GM23248 (cell line): ENCODE results near the gene CRACDL. TPM values are rescaled to one million over a fixed set of nuclear protein-coding genes. Genes with fewer than 3 reads are reported as not detected.

Experiments
- DNase-seq: peaks from one replicate; pipeline ENCODE4 v3.0.0-alpha.2; 2015
- H2AFZ ChIP-seq: fragments of 200-600 bp; sonication (generic); 2 replicates; pipeline ENCODE4 v1.6.1; 2016; ENCODE audit warnings: antibody characterized with exemption
- H3F3A ChIP-seq: fragments of 200-600 bp; sonication (generic); 2 replicates; pipeline ENCODE4 v1.6.1; 2016; ENCODE audit warnings: mild to moderate bottlenecking, antibody characterized with exemption, mixed run types; ENCODE audit not compliant: insufficient read depth
- H3K27ac ChIP-seq: fragments of 200-600 bp; sonication (generic); 2 replicates; pipeline ENCODE4 v1.5.1; 2016; ENCODE audit warnings: mild to moderate bottlenecking
- H3K27me3 ChIP-seq: fragments of 200-600 bp; sonication (generic); replicated peaks from 2 replicates; pipeline ENCODE4 v1.6.1; 2016; ENCODE audit warnings: mild to moderate bottlenecking; ENCODE audit not compliant: insufficient read depth
- H3K36me3 ChIP-seq: fragments of 200-600 bp; sonication (generic); 2 replicates; pipeline ENCODE4 v1.6.1; 2016; ENCODE audit warnings: low read depth, mild to moderate bottlenecking
- H3K4me1 ChIP-seq: fragments of 200-600 bp; sonication (generic); 2 replicates; pipeline ENCODE4 v1.6.1; 2016; ENCODE audit warnings: mild to moderate bottlenecking; ENCODE audit not compliant: insufficient read depth
- H3K4me2 ChIP-seq: fragments of 200-600 bp; sonication (generic); one replicate; pipeline ENCODE4 v1.6.1; 2016; ENCODE audit warnings: mild to moderate bottlenecking; ENCODE audit not compliant: unreplicated experiment
- H3K4me3 ChIP-seq: fragments of 200-600 bp; sonication (generic); 2 replicates; pipeline ENCODE4 v1.5.1; 2016; ENCODE audit warnings: mild to moderate bottlenecking
- H3K79me2 ChIP-seq: fragments of 200-600 bp; sonication (generic); 2 replicates; pipeline ENCODE4 v1.6.1; 2016; ENCODE audit warnings: mild to moderate bottlenecking; ENCODE audit not compliant: insufficient read depth
- H3K9ac ChIP-seq: fragments of 200-600 bp; sonication (generic); 2 replicates; pipeline ENCODE4 v1.6.1; 2016; ENCODE audit warnings: mild to moderate bottlenecking
- H3K9me2 ChIP-seq: fragments of 200-600 bp; sonication (generic); 2 replicates; pipeline ENCODE4 v1.6.1; 2016; ENCODE audit warnings: mixed run types, mild to moderate bottlenecking, moderate library complexity; ENCODE audit not compliant: insufficient read depth
- H3K9me3 ChIP-seq: fragments of 200-600 bp; sonication (generic); one replicate; pipeline ENCODE4 v1.6.1; 2017; ENCODE audit warnings: low read depth
- H4K20me1 ChIP-seq: fragments of 200-600 bp; sonication (generic); 2 replicates; pipeline ENCODE4 v1.6.0; 2016; ENCODE audit not compliant: insufficient read depth
- EZH2 ChIP-seq: fragments of 200-600 bp; sonication (generic); IDR thresholded peaks from 2 replicates; pipeline ENCODE4 v1.6.1; 2018; ENCODE audit warnings: antibody characterized with exemption, mild to moderate bottlenecking; ENCODE audit not compliant: insufficient read depth, poor library complexity, severe bottlenecking
- EZH2phosphoT487 ChIP-seq: fragments of 200-600 bp; sonication (generic); IDR thresholded peaks from 2 replicates; pipeline ENCODE4 v1.6.1; 2018; ENCODE audit warnings: antibody characterized with exemption, moderate library complexity, mild to moderate bottlenecking, low read depth; ENCODE audit not compliant: insufficient read depth
- WGBS, 2 experiments: methylation state at CpG; one replicate each; pipeline ENCODE4 v1.1.6; 2015 to 2017; ENCODE audit warnings: low lambda C conversion rate in 2 of 2, low coverage in 1 of 2; ENCODE audit errors: missing lambda C conversion rate in 2 of 2; 5-methylcytosine and 5-hydroxymethylcytosine counted together
- in situ Hi-C: fragments of 300-500 bp; cut with MboI; formaldehyde crosslinking; loops from 2 replicates; pipeline ENCODE4 v1.15.0; 2020
- polyA plus RNA-seq: library from polyadenylated mRNA; unstranded; fragments of >200 nt; fragmentation: Nextera tagmentation; extraction: Ambion mirVana; gene quantifications from 2 replicates; pipeline ENCODE4 v1.2.1, GENCODE V29; 2016
- total RNA-seq: library from RNA; depleted of rRNA; stranded (reverse); fragments of >200 nt; shearing (Covaris generic); gene quantifications from 2 replicates; pipeline ENCODE4 v1.2.3, GENCODE V29; 2014

CRACDL gene
- total and polyA plus RNA-seq, 2 experiments from 2014 or later = not detected

- Histone ChIP-seq H3K4me1 (no peaks in the 10 kb centered on the region), H3K36me3 (no peaks in the 10 kb centered on the region), H3K27ac (no peak overlapping the region), H3K27me3 (0 out of 2 replicates have a peak, but pooled peaks cover 7% of the 10 kb centered on the region), H3K79me2 (no peaks in the 10 kb centered on the region), H3K9ac (no peak overlapping the region), H4K20me1 (no peaks in the 10 kb centered on the region), H3K4me3 (no peak overlapping the region), H3F3A (no peaks in the 10 kb centered on the region), H3K9me3 (no peaks in the 10 kb centered on the region), H2AFZ (no peak overlapping the region), H3K4me2 (no peak overlapping the region), H3K9me2 (no peaks in the 10 kb centered on the region)
- in situ Hi-C loops = no loop called here
- 80 to 91% methylated on average over 1 of the region's 1 CpG for WGBS, 2 experiments
- DNase-seq = no peak
- no peak for TF ChIP-seq EZH2phosphoT487
- no peak for TF ChIP-seq EZH2
Observed at GRCh38 chr2:98777710-98778109, 158.3 kb downstream of the CRACDL start.

- no peaks in the 10 kb centered on the region for H3K4me1 ChIP-seq
- H3F3A ChIP-seq = no peaks in the 10 kb centered on the region
- no peak overlapping the region for H3K4me2 ChIP-seq
- H3K9me3 ChIP-seq = no peaks in the 10 kb centered on the region
- no peak for TF ChIP-seq EZH2phosphoT487
- no peak for TF ChIP-seq EZH2
- no peak for DNase-seq
- no peaks in the 10 kb centered on the region for H3K9me2 ChIP-seq
- 67 to 74% methylated on average over 6 of the region's 6 CpGs for WGBS, 2 experiments
- H3K27ac ChIP-seq = no peak overlapping the region
- no peak overlapping the region for H3K4me3 ChIP-seq
- no peak overlapping the region for H2AFZ ChIP-seq
- peaks cover 7% of the 10 kb centered on the region; the same call in 1 of the 2 replicates for H3K27me3 ChIP-seq
- H3K36me3 ChIP-seq = no peaks in the 10 kb centered on the region
- no peaks in the 10 kb centered on the region for H3K79me2 ChIP-seq
- in situ Hi-C loops = no loop called here
- no peaks in the 10 kb centered on the region for H4K20me1 ChIP-seq
- H3K9ac ChIP-seq = no peak overlapping the region
Observed at GRCh38 chr2:98777076-98777475, 158.9 kb downstream of the CRACDL start.

GRCh38 chr2:98776136-98776535 lies 159.9 kb downstream of the CRACDL start:
- TF ChIP-seq EZH2 (no peak), EZH2phosphoT487 (no peak)
- H3K4me2 ChIP-seq = no peak overlapping the region
- 22 to 28% methylated on average over 1 of the region's 1 CpG for WGBS, 2 experiments
- no peaks in the 10 kb centered on the region for H4K20me1 ChIP-seq
- H3K9me3 ChIP-seq = no peaks in the 10 kb centered on the region
- DNase-seq = no peak
- peaks cover 12% of the 10 kb centered on the region; the same call in 1 of the 2 replicates for H3K27me3 ChIP-seq
- in situ Hi-C loops = no loop called here
- no peaks in the 10 kb centered on the region for H3K9me2 ChIP-seq
- H3K9ac ChIP-seq = no peak overlapping the region
- H3K79me2 ChIP-seq = no peaks in the 10 kb centered on the region
- no peak overlapping the region for H3K4me3 ChIP-seq
- H3F3A ChIP-seq = no peaks in the 10 kb centered on the region
- H3K36me3 ChIP-seq = no peaks in the 10 kb centered on the region
- H3K27ac ChIP-seq = no peak overlapping the region
- H3K4me1 ChIP-seq = no peaks in the 10 kb centered on the region
- no peak overlapping the region for H2AFZ ChIP-seq

- H3K27me3 ChIP-seq = peaks cover 13% of the 10 kb centered on the region; the same call in 1 of the 2 replicates
- no peaks in the 10 kb centered on the region for H3F3A ChIP-seq
- WGBS, 2 experiments = 31 to 44% methylated on average over 19 to 20 of the region's 20 CpGs
- no peak overlapping the region for H3K27ac ChIP-seq
- H2AFZ ChIP-seq = no peak overlapping the region
- in situ Hi-C loops = no loop called here
- DNase-seq = no peak
- H3K9me2 ChIP-seq = no peaks in the 10 kb centered on the region
- no peak overlapping the region for H3K9ac ChIP-seq
- H3K36me3 ChIP-seq = no peaks in the 10 kb centered on the region
- no peaks in the 10 kb centered on the region for H3K4me1 ChIP-seq
- no peak for TF ChIP-seq EZH2phosphoT487
- TF ChIP-seq EZH2 = no peak
- H4K20me1 ChIP-seq = no peaks in the 10 kb centered on the region
- no peaks in the 10 kb centered on the region for H3K79me2 ChIP-seq
- no peaks in the 10 kb centered on the region for H3K9me3 ChIP-seq
- no peak overlapping the region for H3K4me3 ChIP-seq
- no peak overlapping the region for H3K4me2 ChIP-seq
Observed at GRCh38 chr2:98775146-98775986, 160.7 kb downstream of the CRACDL start.
